ENCODE measurements around the gene FAM107B.

FAM107B gene

DNA sequence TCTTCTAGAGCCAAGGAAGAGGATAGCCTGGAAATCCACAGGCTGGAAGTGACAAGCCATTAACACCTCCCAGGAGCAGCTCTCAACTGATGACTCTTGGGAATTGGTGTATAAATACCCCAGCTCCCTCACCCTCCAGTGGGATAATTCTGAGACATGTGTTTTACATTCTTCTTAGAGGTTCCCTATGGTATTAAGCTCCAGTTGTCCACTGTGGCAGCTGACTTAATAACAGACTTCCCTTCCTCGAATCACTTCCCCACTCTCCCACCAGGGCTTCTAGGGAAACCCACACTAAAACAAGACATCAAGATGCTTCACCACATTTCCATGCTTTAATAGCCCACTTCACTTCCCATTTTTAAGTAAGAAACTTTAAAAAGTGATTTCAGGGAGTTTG, 47.2 kb downstream of the FAM107B start:
- ATAC-seq: no peak

GRCh38 chr10:14724931-14725330, 49.8 kb downstream of the FAM107B start:
- ATAC-seq: no peak
- no peak for TF ChIP-seq TOX (CRISPR knock-in tag; IDR thresholded peaks at IDR 0.05; ENCODE audit: borderline replicate concordance)
- TF ChIP-seq ZNF8 (CRISPR knock-in tag; IDR thresholded peaks at IDR 0.05): no peak
- no peak for TF ChIP-seq ISL1 (CRISPR knock-in tag; IDR thresholded peaks at IDR 0.05)
- no peak for TF ChIP-seq PPARA (CRISPR knock-in tag; IDR thresholded peaks at IDR 0.05; ENCODE audit: borderline replicate concordance)
- TF ChIP-seq ZFP3 (CRISPR knock-in tag; IDR thresholded peaks at IDR 0.05): no peak
- TF ChIP-seq POU6F1 (CRISPR knock-in tag; IDR thresholded peaks at IDR 0.05; ENCODE audit: borderline replicate concordance, low read depth): no peak
- TF ChIP-seq CREB5 (CRISPR knock-in tag; IDR thresholded peaks at IDR 0.05; ENCODE audit: low read depth): no peak
- TF ChIP-seq RARB (CRISPR knock-in tag; IDR thresholded peaks at IDR 0.05): no peak
- TF ChIP-seq ZFP30 (CRISPR knock-in tag; IDR thresholded peaks at IDR 0.05): no peak
- TF ChIP-seq ZC3H10 (CRISPR knock-in tag; IDR thresholded peaks at IDR 0.05): no peak

More for the DNA sequence above, 47.2 kb downstream of the FAM107B start:
- TF ChIP-seq, protein P1, sequence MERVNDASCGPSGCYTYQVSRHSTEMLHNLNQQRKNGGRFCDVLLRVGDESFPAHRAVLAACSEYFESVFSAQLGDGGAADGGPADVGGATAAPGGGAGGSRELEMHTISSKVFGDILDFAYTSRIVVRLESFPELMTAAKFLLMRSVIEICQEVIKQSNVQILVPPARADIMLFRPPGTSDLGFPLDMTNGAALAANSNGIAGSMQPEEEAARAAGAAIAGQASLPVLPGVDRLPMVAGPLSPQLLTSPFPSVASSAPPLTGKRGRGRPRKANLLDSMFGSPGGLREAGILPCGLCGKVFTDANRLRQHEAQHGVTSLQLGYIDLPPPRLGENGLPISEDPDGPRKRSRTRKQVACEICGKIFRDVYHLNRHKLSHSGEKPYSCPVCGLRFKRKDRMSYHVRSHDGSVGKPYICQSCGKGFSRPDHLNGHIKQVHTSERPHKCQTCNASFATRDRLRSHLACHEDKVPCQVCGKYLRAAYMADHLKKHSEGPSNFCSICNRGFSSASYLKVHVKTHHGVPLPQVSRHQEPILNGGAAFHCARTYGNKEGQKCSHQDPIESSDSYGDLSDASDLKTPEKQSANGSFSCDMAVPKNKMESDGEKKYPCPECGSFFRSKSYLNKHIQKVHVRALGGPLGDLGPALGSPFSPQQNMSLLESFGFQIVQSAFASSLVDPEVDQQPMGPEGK (CRISPR knock-in tag; IDR thresholded peaks at IDR 0.05; ENCODE audit: borderline replicate concordance): no peak
- TF ChIP-seq RARB (CRISPR knock-in tag; IDR thresholded peaks at IDR 0.05) (no peak), TSHZ2 (CRISPR knock-in tag; IDR thresholded peaks at IDR 0.05) (no peak), PPARA (CRISPR knock-in tag; IDR thresholded peaks at IDR 0.05; ENCODE audit: borderline replicate concordance) (no peak), OSR1 (CRISPR knock-in tag; IDR thresholded peaks at IDR 0.05) (no peak), ISL1 (CRISPR knock-in tag; IDR thresholded peaks at IDR 0.05) (no peak), ZNF8 (CRISPR knock-in tag; IDR thresholded peaks at IDR 0.05) (no peak), ZC3H10 (CRISPR knock-in tag; IDR thresholded peaks at IDR 0.05) (no peak), ZFP30 (CRISPR knock-in tag; IDR thresholded peaks at IDR 0.05) (no peak), GLIS3 (CRISPR knock-in tag; IDR thresholded peaks at IDR 0.05) (no peak), TOX (CRISPR knock-in tag; IDR thresholded peaks at IDR 0.05; ENCODE audit: borderline replicate concordance) (no peak), SNAI2 (CRISPR knock-in tag; IDR thresholded peaks at IDR 0.05) (no peak)

GRCh38 chr10:14723052-14723689, 51.5 kb downstream of the FAM107B start:
- no peak for ATAC-seq
- TF ChIP-seq TSHZ2 (CRISPR knock-in tag; IDR thresholded peaks at IDR 0.05) (no peak), ZFP30 (CRISPR knock-in tag; IDR thresholded peaks at IDR 0.05) (no peak), ZNF565 (CRISPR knock-in tag; conservative IDR thresholded peaks at IDR 0.05; ENCODE audit: low read depth) (no peak), BACH2 (CRISPR knock-in tag; IDR thresholded peaks at IDR 0.05; ENCODE audit: borderline replicate concordance) (no peak), GLIS3 (CRISPR knock-in tag; IDR thresholded peaks at IDR 0.05) (no peak)

Measured in SK-N-SH treated with all-trans-retinoic acid at 6 μM for 48 hours (cell line).